ENCODE measurements around the gene PEDS1. TPM values are rescaled to one million over a fixed set of nuclear protein-coding genes. Genes with fewer than 3 reads are reported as not detected.

Gene PEDS1
- total and polyA plus RNA-seq, 8 donors = 27.5 to 39.9 (median 31.9) TPM

GRCh38 chr20:50193199-50193835, 39.8 kb upstream of the PEDS1 start:
- peak overlapping the region; percentile 72 to 75 for H3K4me3 ChIP-seq
- DNase-seq (no peak), ATAC-seq (no peak)
- TF ChIP-seq CTCF (IDR thresholded peaks at IDR 0.05) = no peak
- H3K9me3 ChIP-seq = no peaks in the 10 kb centered on the region
- intact Hi-C loops (cut with DNase I) = no loop called here
- peaks cover 0 to 33% of the 10 kb centered on the region in 2 donors for H3K36me3 ChIP-seq
- peaks cover 11 to 68% of the 10 kb centered on the region in 2 donors for H3K4me1 ChIP-seq
- H3K27ac ChIP-seq = peak overlapping the region; percentile 99
- no peaks in the 10 kb centered on the region for H3K27me3 ChIP-seq

- ATAC-seq (peak; percentile 10), DNase-seq (peak in 3 of 4 donors; percentile 84 to 94 (median 85))
- H3K4me1 ChIP-seq = peaks cover 11 to 75% of the 10 kb centered on the region in 2 donors
- H3K27ac ChIP-seq = peak overlapping the region; percentile 99
- intact Hi-C loops (cut with DNase I) = no loop called here
- H3K9me3 ChIP-seq = no peaks in the 10 kb centered on the region
- TF ChIP-seq CTCF (IDR thresholded peaks at IDR 0.05) = no peak
- H3K27me3 ChIP-seq = no peaks in the 10 kb centered on the region
- H3K36me3 ChIP-seq = peaks cover 0 to 33% of the 10 kb centered on the region in 2 donors
- H3K4me3 ChIP-seq = peak overlapping the region; percentile 72 to 75
Measured at GRCh38 chr20:50192364-50193198, 39.1 kb upstream of the PEDS1 start.

GRCh38 chr20:50191544-50192363, 38.2 kb upstream of the PEDS1 start:
- DNase-seq (peak in 2 of 4 donors; percentile 58 to 87), ATAC-seq (no peak)
- peaks cover 0 to 33% of the 10 kb centered on the region in 2 donors for H3K36me3 ChIP-seq
- H3K27me3 ChIP-seq = no peaks in the 10 kb centered on the region
- TF ChIP-seq CTCF (IDR thresholded peaks at IDR 0.05) = peak; percentile 31 to 48
- H3K4me3 ChIP-seq = peak overlapping the region; percentile 72 to 75
- peaks cover 11 to 75% of the 10 kb centered on the region in 2 donors for H3K4me1 ChIP-seq
- H3K27ac ChIP-seq = peak overlapping the region; percentile 99
- H3K9me3 ChIP-seq = no peaks in the 10 kb centered on the region
- intact Hi-C loops (cut with DNase I) = no loop called here

GRCh38 chr20:50191065-50191543, 37.6 kb upstream of the PEDS1 start:
- ATAC-seq (peak; percentile 7), DNase-seq (peak in 2 of 4 donors; percentile 85 to 96)
- peaks cover 0 to 33% of the 10 kb centered on the region in 2 donors for H3K36me3 ChIP-seq
- intact Hi-C loops (cut with DNase I) = no loop called here
- no peaks in the 10 kb centered on the region for H3K27me3 ChIP-seq
- H3K27ac ChIP-seq = peak overlapping the region; percentile 99
- H3K4me3 ChIP-seq = peak overlapping the region; percentile 72 to 75
- TF ChIP-seq CTCF (IDR thresholded peaks at IDR 0.05) = no peak
- no peaks in the 10 kb centered on the region for H3K9me3 ChIP-seq
- H3K4me1 ChIP-seq = peaks cover 11 to 75% of the 10 kb centered on the region in 2 donors
